GM12878 (cell line): ENCODE data around the gene NLGN1. TPM values are rescaled to one million over a fixed set of nuclear protein-coding genes. Genes with fewer than 3 reads are reported as not detected.

ENCODE experiments used
- ATAC-seq: fragments of 200-7000 bp; cut with Tn5 transposase; 3 replicates; pipeline ENCODE4 v1.9.1; 2020; ENCODE audit warnings: mild to moderate bottlenecking, moderate library complexity
- BruUV-seq: library from RNA; stranded (reverse); fragments of 400-500 nt; replicated peaks from 2 replicates; lab custom pipeline; 2021; lab: Mats Ljungman, UMichigan
- CTCF ChIA-PET: fragments of 300-600 bp; sonication (Branson Sonifier 250); formaldehyde crosslinking; extraction: SDS; loops from one replicate; lab custom pipeline; 2021; ENCODE audit warnings: inconsistent platforms; lab: Yijun Ruan, JAX
- POLR2A ChIA-PET: fragments of 350-600 bp; formaldehyde crosslinking; extraction: SDS; loops from one replicate; lab custom pipeline; 2021; ENCODE audit warnings: inconsistent platforms; lab: Charles Lee
- RAD21 ChIA-PET: fragments of 300-600 bp; sonication (Branson Sonifier 250); formaldehyde crosslinking; loops from one replicate; lab custom pipeline; 2023; ENCODE audit warnings: antibody characterized with exemption; ENCODE audit not compliant: unreplicated experiment; lab: Charles Lee
- SMC1A ChIA-PET: fragments of 300-600 bp; sonication (Branson Sonifier 250); formaldehyde crosslinking; loops from one replicate; lab custom pipeline; 2023; ENCODE audit not compliant: unreplicated experiment, uncharacterized antibody; lab: Charles Lee
- DNase-seq: peaks from one replicate; pipeline ENCODE4 v3.0.0-alpha.2; 2011; ENCODE audit warnings: low read depth, low spot score
- FAIRE-seq: peaks from 3 replicates; lab custom pipeline; 2011; peaks lifted over from hg19 to GRCh38; lab: Jason Lieb, UNC
- H2AFZ ChIP-seq: 2 replicates; pipeline ENCODE4 v1.6.0; 2011; ENCODE audit warnings: low read depth, low read length, control low read depth; ENCODE audit not compliant: control insufficient read depth
- H3K27ac ChIP-seq: 2 replicates; pipeline ENCODE4 v1.5.1; 2011; ENCODE audit warnings: control low read depth; ENCODE audit not compliant: control insufficient read depth, insufficient read depth
- H3K27me3 ChIP-seq, 2 experiments: replicated peaks in 1 of 2; 2 replicates each; pipeline versions ENCODE4 v1.6.0 to v1.6.1; 2011; ENCODE audit warnings: low read length in 1 of 2; ENCODE audit not compliant: control insufficient read depth in 2 of 2, insufficient read depth in 2 of 2
- H3K36me3 ChIP-seq, 2 experiments: 2 replicates each; pipeline ENCODE4 v1.5.1; 2011; ENCODE audit warnings: low read length in 1 of 2; ENCODE audit not compliant: control insufficient read depth in 2 of 2, insufficient read depth in 2 of 2
- H3K4me1 ChIP-seq: 2 replicates; pipeline ENCODE4 v1.6.1; 2011; ENCODE audit warnings: mild to moderate bottlenecking, low read length, moderate library complexity, mixed read lengths; ENCODE audit not compliant: control insufficient read depth, insufficient read depth
- H3K4me2 ChIP-seq: 2 replicates; pipeline ENCODE4 v1.6.0; 2011; ENCODE audit warnings: control low read depth; ENCODE audit not compliant: control insufficient read depth, insufficient read depth
- H3K4me3 ChIP-seq: fragments of 200-600 bp; sonication (generic); 2 replicates; pipeline ENCODE4 v1.5.1; 2016
- H3K79me2 ChIP-seq: 2 replicates; pipeline ENCODE4 v1.6.0; 2011; ENCODE audit warnings: low read length; ENCODE audit not compliant: control insufficient read depth, insufficient read depth
- H3K9ac ChIP-seq: 2 replicates; pipeline ENCODE4 v1.8.0; 2011; ENCODE audit warnings: low read length, control low read depth, mixed read lengths; ENCODE audit not compliant: control insufficient read depth, insufficient read depth
- H3K9me3 ChIP-seq: replicated peaks from 3 replicates; pipeline ENCODE4 v1.5.1; 2011; ENCODE audit warnings: mild to moderate bottlenecking, low read length; ENCODE audit not compliant: control insufficient read depth, insufficient read depth
- H4K20me1 ChIP-seq: 2 replicates; pipeline ENCODE4 v1.6.0; 2011; ENCODE audit not compliant: control insufficient read depth, insufficient read depth
- ATF2 ChIP-seq: IDR thresholded peaks from 2 replicates; pipeline ENCODE4 v1.6.1; 2012; ENCODE audit warnings: low read length, inconsistent platforms
- BACH1 ChIP-seq: fragments of 450-650 bp; IDR thresholded peaks from 2 replicates; pipeline ENCODE4 v1.6.1; 2017; ENCODE audit warnings: mild to moderate bottlenecking, borderline replicate concordance
- CHD2 ChIP-seq: IDR thresholded peaks from 2 replicates; pipeline ENCODE4 v1.6.1; 2011; ENCODE audit warnings: low read depth, low read length, improper control_type of control experiment, borderline replicate concordance
- CREB1 ChIP-seq: IDR thresholded peaks from 2 replicates; pipeline ENCODE4 v1.6.1; 2012; ENCODE audit warnings: low read depth, mild to moderate bottlenecking, inconsistent platforms
- NR2C2 ChIP-seq: IDR thresholded peaks from 2 replicates; pipeline ENCODE4 v1.6.1; 2011; ENCODE audit warnings: borderline replicate concordance, low read depth; ENCODE audit not compliant: control insufficient read depth, insufficient read length
- PAX5 ChIP-seq: IDR thresholded peaks from 2 replicates; pipeline ENCODE4 v1.6.1; 2011; ENCODE audit warnings: low read depth, low read length, borderline replicate concordance
- POU2F2 ChIP-seq: IDR thresholded peaks from 3 replicates; pipeline ENCODE4 v1.6.1; 2011; ENCODE audit warnings: low read depth, mild to moderate bottlenecking, low read length, borderline replicate concordance
- PRDM15 ChIP-seq: fragments of 450-650 bp; formaldehyde crosslinking; IDR thresholded peaks from 2 replicates; pipeline ENCODE4 v1.4.0; 2020; ENCODE audit warnings: mild to moderate bottlenecking, moderate library complexity
- RUNX3 ChIP-seq: IDR thresholded peaks from 2 replicates; pipeline ENCODE4 v1.6.1; 2012; ENCODE audit warnings: low read length, inconsistent platforms
- SMARCA5 ChIP-seq: fragments of 450-650 bp; IDR thresholded peaks from 2 replicates; pipeline ENCODE4 v1.6.1; 2017; ENCODE audit warnings: mild to moderate bottlenecking
- WGBS: methylation state at CpG from one replicate; pipeline ENCODE4 v1.1.6; 2016; ENCODE audit warnings: low lambda C conversion rate; ENCODE audit not compliant: insufficient replicate concordance, insufficient coverage; ENCODE audit errors: missing lambda C conversion rate; 5-methylcytosine and 5-hydroxymethylcytosine counted together
- in situ Hi-C: fragments of 300-500 bp; cut with MboI; formaldehyde crosslinking; loops from 9 replicates; pipeline ENCODE4 v1.14.3; 2018; ENCODE audit warnings: mixed read lengths
- intact Hi-C: fragments of 100-400 bp; cut with micrococcal nuclease; formaldehyde crosslinking; loops from one replicate; pipeline ENCODE4 v1.14.2; 2022; ENCODE audit not compliant: unreplicated experiment
- polyA plus RNA-seq, 11 experiments: library from polyadenylated mRNA; depleted of rRNA in 4 of 11; unstranded in 6 of 11; stranded (reverse) in 5 of 11; fragments of >200 nt; fragmentation: Nextera tagmentation in 4 of 11; fragmentation: Illumina TruSeq in 1 of 11; extraction: Ambion mirVana in 4 of 11; extraction: Trizol in 1 of 11; gene quantifications; 1 replicate in 1 of 11; 2 replicates in 10 of 11; pipeline versions ENCODE4 v1.2.1 to v1.2.3, GENCODE V29; 2011 to 2016; ENCODE audit warnings: inconsistent platforms in 2 of 11, missing spikeins in 2 of 11, low read depth in 1 of 11
- total RNA-seq, 4 experiments: library from RNA; depleted of rRNA in 3 of 4; stranded (reverse); fragments of >200 nt in 3 of 4; fragmentation: Illumina TruSeq in 1 of 4; extraction: Trizol in 1 of 4; gene quantifications; 2 replicates each; pipeline versions ENCODE4 v1.2.1 to v1.2.3, GENCODE V29; 2013 to 2021

Gene NLGN1
- total and polyA plus RNA-seq, 10 of the 15 experiments (the other 5 are each of a cell fraction or from before 2014, with no cell fraction given) = not detected

- H3K4me1 ChIP-seq = no peaks in the 10 kb centered on the region
- no peak overlapping the region for H2AFZ ChIP-seq
- H3K27me3 ChIP-seq = no peaks in the 10 kb centered on the region
- 0% methylated on average over 1 of the region's 1 CpG for WGBS
- FAIRE-seq (no peak), DNase-seq (no peak), ATAC-seq (no peak)
- intact Hi-C loops (no loop called here), in situ Hi-C loops (no loop called here)
- H3K4me3 ChIP-seq = no peak overlapping the region
- BruUV-seq = no TSS peak
- ChIA-PET CTCF (no interaction called here), POLR2A (no interaction called here), SMC1A (no interaction called here), RAD21 (no interaction called here)
- no peak overlapping the region for H3K4me2 ChIP-seq
- H3K9ac ChIP-seq = no peak overlapping the region
- no peaks in the 10 kb centered on the region for H4K20me1 ChIP-seq
- no peak overlapping the region for H3K27ac ChIP-seq
- H3K36me3 ChIP-seq = no peaks in the 10 kb centered on the region
- H3K9me3 ChIP-seq = no peaks in the 10 kb centered on the region
- no peaks in the 10 kb centered on the region for H3K79me2 ChIP-seq
- TF ChIP-seq POU2F2 (no peak), PAX5 (no peak), ATF2 (no peak), RUNX3 (no peak), CHD2 (no peak), BACH1 (no peak), NR2C2 (no peak), PRDM15 (CRISPR knock-in tag) (no peak), CREB1 (no peak), SMARCA5 (no peak)
Measured at GRCh38 chr3:173823911-173824460, 426.4 kb downstream of the NLGN1 start.
